GM18870 (cell line): ENCODE results near the gene CD160.
"Not testable (repeated sequence)": the region's sequence is repeated elsewhere in the genome, so short reads cannot be mapped to it uniquely, and the experiment has no call there.

Experiments used
- ATAC-seq: cut with Tn5 transposase; IDR thresholded peaks from one replicate; pipeline ENCODE4 v1.9.1; 2021; ENCODE audit warnings: moderate library complexity; ENCODE audit not compliant: unreplicated experiment

The CD160 gene

DNA sequence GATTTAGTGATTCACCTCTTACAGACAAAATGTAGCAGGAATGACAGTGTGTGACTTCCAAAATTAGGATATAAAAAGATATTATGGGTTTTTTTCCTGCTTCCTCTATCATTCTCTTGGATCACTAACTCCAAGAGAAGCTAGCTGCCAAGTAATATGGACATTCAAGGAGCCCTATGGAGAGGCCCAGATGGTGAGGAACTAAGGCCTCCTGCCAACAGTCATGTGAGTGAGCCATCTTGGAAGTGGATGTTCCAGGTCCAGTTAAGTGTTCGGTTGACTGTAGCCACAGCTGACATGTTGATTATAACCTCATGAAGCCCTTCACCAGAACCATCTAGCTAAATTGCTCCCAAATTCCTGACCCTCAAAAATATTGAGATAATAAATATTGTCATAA lies 38.8 kb downstream of the CD160 start:
- ATAC-seq = no peak

DNA sequence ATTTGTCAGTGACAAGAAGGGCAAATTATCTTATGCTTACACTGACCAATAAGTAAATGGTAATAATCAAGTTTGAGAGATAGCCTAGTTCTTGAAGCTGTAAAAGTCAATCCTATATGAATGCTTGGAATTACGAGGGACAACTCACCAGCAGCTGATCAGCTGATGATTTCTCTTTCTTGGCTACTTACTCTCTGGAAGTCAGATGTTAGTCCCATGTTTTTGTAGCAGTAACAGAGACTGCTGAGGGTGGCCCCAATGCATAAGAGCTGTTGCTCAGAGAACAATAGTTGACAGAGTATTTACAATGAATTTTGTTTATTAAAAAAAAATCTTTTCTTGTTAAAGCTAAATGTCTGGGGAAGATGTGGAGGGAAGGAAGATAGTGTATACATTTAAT lies 39.3 kb downstream of the CD160 start:
- ATAC-seq = no peak

DNA sequence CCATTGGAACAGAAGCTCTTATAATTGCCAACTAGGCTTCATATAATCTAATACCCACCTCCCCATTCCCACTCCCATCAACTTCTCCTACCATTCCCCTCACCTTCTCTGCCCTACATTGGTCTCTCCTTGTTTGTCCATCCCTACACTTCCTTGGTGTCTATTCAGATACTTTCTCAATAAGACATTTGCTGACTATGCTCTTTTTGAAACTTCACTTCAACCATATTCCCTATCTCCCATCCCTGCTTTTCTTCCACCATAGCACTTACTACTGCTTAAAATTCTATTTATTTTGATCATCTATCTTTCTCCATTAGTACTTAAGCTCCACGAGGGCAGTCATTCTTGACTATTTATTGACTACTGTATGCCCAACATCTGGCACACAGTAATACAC lies 40.4 kb downstream of the CD160 start:
- no peak for ATAC-seq

- ATAC-seq = not testable (repeated sequence)
Measured at GRCh38 chr1:145760395-145760949, 41.2 kb downstream of the CD160 start.

DNA sequence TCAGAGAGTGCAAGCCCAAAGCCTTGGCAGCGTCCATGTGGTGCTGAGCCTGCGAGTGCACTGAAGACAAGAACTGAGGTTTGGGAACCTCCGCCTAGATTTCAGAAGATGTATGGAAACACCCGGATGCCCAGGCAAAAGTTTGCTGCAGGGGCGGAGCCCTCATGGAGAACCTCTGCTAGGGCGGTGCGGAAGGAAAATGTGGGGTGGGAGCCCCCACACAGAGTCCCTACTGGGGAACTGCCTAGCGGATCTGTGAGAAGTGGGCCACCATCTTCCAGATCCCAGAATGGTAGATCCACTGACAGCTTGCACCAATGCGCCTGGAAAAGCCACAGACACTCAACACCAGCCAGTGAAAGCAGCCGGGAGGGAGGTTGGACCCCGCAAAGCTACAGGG lies 42.2 kb downstream of the CD160 start:
- not testable (repeated sequence) for ATAC-seq

DNA sequence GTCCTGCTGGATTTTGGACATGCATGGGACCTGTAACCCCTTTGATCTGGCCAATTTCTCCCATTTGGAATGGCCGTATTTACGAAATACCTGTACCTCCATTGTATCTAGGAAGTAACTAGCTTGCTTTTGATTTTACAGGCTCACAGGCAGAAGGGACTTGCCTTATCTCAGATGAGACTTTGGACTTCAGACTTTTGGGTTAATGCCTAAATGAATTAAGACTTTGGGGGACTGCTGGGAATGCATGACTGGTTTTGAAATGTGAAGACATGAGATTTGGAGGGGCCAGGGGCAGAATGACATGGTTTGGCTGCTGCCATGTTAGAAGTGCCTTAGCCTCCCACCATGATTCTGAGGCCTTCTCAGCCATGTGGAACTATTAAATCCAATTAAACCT lies 42.7 kb downstream of the CD160 start:
- ATAC-seq = not testable (repeated sequence)

DNA sequence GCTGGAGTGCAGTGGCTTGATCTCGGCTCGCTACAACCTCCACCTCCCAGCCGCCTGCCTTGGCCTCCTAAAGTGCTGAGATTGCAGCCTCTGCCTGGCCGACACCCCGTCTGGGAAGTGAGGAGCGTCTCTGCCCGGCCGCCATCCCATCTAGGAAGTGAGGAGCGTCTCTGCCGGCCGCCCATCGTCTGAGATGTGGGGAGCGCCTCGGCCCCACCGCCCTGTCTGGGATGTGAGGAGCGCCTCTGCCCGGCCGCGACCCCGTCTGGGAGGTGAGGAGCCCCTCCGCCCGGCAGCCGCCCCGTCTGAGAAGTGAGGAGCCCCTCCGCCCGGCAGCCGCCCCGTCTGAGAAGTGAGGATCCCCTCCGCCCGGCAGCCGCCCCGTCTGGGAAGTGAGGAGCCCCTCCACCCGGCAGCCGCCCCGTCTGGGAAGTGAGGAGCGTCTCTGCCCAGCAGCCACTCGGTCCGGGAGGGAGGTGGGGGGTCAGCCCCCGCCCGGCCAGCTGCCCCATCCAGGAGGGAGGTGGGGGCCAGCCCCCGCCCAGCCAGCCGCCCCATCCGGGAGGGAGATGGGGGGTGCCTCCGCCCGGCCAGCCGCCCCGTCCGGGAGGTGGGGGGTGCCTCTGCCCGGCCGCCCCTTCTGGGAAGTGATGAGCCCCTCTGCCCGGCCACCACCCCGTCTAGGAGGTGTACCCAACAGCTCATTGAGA lies 45.1 kb downstream of the CD160 start:
- not testable (repeated sequence) for ATAC-seq

- not testable (repeated sequence) for ATAC-seq
Measured at GRCh38 chr1:145765127-145765526, 45.8 kb downstream of the CD160 start.

DNA sequence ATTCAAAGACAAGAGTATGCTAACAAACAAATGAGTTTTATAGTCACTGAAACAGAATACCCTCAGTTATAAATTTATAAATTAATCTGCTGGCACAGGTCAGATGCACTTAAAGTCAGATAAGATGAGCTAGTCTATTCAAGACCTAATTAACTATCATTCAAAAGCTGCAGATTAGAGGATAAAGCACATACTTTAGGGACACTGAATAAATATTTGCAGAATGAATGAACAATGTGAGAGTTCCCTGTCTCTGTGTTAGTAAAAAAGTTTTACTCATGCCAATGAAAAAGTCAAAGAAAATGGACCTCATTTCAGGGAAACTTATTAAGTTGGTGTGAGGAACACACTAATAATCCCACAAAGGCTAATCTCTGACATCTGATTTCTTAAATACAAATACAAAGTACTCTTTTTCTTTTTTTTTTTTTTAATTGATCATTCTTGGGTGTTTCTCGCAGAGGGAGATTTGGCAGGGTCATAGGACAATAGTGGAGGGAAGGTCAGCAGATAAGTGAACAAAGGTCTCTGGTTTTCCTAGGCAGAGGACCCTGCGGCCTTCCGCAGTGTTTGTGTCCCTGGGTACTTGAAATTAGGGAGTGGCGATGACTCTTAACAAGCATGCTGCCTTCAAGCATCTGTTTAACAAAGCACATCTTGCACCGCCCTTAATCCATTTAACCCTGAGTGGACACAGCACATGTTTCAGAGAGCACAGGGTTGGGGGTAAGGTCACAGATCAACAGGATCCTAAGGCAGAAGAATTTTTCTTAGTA lies 46.5 kb downstream of the CD160 start:
- not testable (repeated sequence) for ATAC-seq

DNA sequence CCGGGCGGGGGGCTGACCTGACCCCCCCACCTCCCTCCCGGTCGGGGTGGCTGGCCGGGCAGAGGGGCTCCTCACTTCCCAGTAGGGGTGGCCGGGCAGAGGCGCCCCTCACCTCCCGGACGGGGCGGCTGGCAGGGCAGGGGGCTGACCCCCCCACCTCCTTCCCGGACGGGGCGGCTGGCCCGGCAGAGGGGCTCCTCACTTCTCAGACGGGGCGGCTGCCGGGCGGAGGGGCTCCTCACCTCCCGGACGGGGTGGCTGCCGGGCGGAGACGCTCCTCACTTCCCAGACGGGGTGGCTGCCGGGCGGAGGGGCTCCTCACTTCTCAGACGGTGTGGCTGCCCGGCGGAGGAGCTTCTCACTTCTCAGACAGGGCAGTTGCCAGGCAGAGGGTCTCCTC lies 47.6 kb downstream of the CD160 start:
- not testable (repeated sequence) for ATAC-seq

GRCh38 chr1:145768004-145768403 lies 48.7 kb downstream of the CD160 start:
- ATAC-seq = not testable (repeated sequence)

DNA sequence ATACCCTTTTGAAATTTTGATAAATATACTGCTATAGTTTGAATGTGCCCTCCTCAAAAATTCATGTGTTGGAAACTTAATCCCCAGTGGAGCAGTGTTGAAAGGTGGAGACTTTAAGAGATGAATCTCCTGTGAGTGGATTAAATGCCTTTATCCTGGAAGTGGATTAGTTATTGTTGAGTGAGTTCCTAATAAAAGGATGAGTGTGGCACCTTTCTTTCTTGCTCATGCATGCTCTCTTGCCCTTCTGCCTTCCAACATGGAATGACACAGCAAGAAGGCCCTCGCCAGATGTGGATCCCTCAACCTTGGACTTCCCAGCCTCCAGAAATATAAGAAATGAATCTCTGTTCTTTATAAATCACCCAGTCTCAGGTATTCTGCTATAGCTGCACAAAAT lies 51.8 kb downstream of the CD160 start:
- no peak for ATAC-seq

- ATAC-seq = no peak
Measured at GRCh38 chr1:145773423-145773822, 54.1 kb downstream of the CD160 start.

DNA sequence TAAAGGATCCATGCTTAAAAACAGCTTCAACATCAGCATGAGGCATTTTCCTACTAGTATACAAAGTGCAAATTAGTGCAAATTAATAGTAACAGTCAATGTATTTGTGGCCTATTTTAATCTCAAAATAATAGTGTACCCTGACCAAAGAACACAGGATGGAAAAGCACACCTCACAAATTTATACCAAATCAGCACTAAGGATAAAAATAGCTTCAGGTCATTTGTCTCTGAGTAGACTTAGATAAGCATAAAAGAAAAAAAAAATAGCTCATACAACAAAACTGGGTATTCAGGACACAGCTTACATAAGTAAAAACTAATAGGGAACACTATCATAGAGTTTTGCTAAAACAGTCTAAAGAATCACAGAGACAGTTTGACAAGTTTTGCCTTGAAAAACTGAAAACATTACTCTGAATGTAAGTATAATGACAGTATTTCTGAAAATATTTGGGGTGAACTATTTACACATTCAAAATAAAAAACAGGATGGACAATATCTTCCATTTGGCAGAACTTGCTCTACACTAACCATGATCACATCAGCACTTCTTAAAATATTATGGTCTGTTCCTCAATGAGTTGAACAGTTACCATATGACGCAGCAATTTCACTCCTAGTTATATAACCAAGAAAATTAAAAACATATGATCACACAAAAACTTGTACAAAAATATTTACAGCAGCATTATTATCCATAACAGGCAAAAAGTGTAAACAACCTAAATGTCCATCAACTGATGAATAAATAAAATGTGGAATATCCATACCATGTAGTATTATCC lies 58.3 kb downstream of the CD160 start:
- no peak for ATAC-seq

GRCh38 chr1:145778146-145778540 lies 58.8 kb downstream of the CD160 start:
- ATAC-seq = no peak

DNA sequence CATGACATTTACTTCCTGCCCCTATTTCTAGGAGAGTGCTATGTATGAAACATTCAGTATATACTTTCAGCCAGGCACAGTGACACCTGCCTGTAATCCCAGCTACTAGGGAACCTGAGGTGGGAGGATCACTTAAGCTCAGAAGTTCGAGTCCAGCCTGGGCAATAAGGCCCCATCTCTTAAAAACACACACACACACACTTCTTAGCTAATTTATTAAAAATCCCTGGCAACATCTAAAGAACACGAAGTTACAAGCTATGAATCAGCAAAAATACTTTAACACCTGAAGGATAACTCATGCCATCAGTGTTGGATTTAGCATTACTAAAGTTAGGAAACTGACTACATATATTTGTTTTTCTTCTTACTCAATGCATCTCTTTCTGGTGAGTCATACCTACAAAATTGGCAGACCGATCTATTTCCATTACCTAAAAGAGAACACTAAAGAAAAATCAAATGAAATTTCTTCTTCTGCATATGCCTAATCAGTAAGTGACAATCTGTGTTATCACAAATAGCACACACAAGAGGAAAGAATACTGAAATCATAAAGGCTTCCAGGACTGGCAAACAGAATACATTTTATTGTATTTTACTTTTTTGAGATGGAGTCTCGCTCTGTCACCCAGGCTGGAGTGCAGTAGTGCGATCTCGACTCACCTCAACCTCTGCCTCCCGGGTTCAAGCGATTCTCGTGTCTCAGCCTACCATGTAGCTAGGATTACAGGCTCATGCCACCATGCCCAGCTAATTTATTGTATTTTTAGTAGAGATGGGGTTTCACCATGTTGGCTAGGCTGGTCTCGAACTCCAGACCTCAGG lies 63.2 kb downstream of the CD160 start:
- no peak for ATAC-seq

DNA sequence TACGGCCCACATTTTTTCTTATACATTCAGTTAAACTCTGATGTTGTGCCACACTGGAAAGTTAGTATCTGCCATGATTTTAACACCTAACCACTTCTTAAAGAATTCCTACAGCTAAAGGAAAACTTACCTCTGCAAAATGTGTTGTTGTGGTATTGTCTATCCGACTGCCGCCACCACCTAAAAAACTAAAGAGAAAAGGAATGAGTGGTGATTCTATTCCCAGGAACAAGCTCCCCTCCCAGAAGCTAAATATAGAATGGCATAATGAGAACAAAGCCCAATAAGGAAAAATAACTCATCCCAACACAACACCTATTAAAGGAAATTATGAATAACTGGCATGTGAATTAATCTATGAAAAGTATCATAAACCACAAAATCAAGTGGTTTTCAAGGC lies 65.1 kb downstream of the CD160 start:
- no peak for ATAC-seq

- ATAC-seq = no peak
Measured at GRCh38 chr1:145785547-145785946, 66.2 kb downstream of the CD160 start.

DNA sequence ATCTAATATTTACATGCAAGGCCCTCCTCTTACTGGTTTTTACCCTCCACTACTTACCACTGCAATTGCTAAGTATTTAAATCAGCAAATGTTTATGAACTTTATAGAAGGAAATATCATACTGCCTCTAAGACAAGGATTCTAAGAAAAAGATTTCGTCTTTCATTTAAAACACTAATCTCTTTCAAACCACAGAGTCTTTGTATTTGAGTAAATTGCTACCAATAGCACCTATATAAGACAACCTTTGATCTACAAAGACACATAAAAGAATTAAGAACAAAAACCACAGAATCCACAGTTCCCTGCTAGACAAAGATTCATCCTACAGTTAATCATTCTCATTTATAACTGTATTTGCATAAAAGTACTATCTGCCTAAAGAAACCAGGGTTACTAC lies 67.0 kb downstream of the CD160 start:
- ATAC-seq = no peak

DNA sequence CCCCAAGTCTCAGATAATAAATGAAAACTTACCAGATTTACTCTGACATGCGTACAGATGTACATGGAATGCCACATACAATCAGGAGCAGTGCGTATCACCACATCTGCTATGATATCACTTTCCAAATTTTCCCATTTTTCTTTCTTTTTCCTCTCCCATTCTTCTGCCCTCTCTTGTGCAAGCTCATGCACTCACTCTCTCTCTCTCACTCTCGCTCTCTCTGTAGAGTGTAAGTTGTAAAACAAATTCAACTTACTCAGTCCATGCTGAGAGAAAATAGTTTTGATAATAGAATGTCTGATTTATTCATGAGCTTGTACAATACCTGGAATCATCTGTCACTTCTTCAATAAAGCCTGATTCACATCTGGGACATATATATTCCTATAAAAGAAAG lies 69.3 kb downstream of the CD160 start:
- ATAC-seq = no peak
